Endothelial cell of umbilical vein (primary cell): ENCODE data around the gene C1QTNF4. TPM values are rescaled to one million over a fixed set of nuclear protein-coding genes. Genes with fewer than 3 reads are reported as not detected.

Source experiments
- BruUV-seq: library from RNA; stranded (reverse); fragments of 400-500 nt; replicated peaks from 2 replicates; lab custom pipeline; 2021; lab: Mats Ljungman, UMichigan
- CTCF ChIA-PET: fragments of 300-600, 350-600 bp; sonication (Branson Sonifier 250); formaldehyde crosslinking; loops from one replicate; lab custom pipeline; 2021; ENCODE audit warnings: antibody characterized with exemption, inconsistent platforms; lab: Charles Lee
- POLR2A ChIA-PET: fragments of 300-600, 350-600 bp; sonication (Branson Sonifier 250); formaldehyde crosslinking; loops from one replicate; lab custom pipeline; 2021; ENCODE audit warnings: antibody characterized with exemption, inconsistent platforms; lab: Charles Lee
- DNase-seq: peaks from one replicate; pipeline ENCODE4 v3.0.0-alpha.2; 2011; ENCODE audit warnings: low read depth, low spot score
- FAIRE-seq: peaks from 2 replicates; lab custom pipeline; 2011; peaks lifted over from hg19 to GRCh38; lab: Jason Lieb, UNC
- H2AFZ ChIP-seq: 2 replicates; pipeline ENCODE4 v1.6.0; 2012; ENCODE audit warnings: low read depth, low read length, control low read depth, inconsistent platforms
- H3K27ac ChIP-seq: 2 replicates; pipeline ENCODE4 v1.5.1; 2011; ENCODE audit warnings: low read depth, mild to moderate bottlenecking, control low read depth, low read length, moderate library complexity; ENCODE audit not compliant: insufficient read depth
- H3K27me3 ChIP-seq, 2 experiments: 2 replicates each; pipeline versions ENCODE4 v1.6.0 to v1.6.1; 2011; ENCODE audit warnings: low read length in 2 of 2, mixed read lengths in 1 of 2; ENCODE audit not compliant: control insufficient read depth in 2 of 2, insufficient read depth in 2 of 2
- H3K36me3 ChIP-seq, 2 experiments: 2 replicates in 1 of 2; 3 replicates in 1 of 2; pipeline ENCODE4 v1.5.1; 2011; ENCODE audit warnings: low read length in 2 of 2, mild to moderate bottlenecking in 1 of 2, moderate library complexity in 1 of 2; ENCODE audit not compliant: control insufficient read depth in 2 of 2, insufficient read depth in 2 of 2; ENCODE audit errors: extremely low read depth in 1 of 2
- H3K4me1 ChIP-seq: 3 replicates; pipeline ENCODE4 v1.5.1; 2011; ENCODE audit warnings: mild to moderate bottlenecking, low read length; ENCODE audit not compliant: control insufficient read depth, insufficient read depth; ENCODE audit errors: extremely low read depth
- H3K4me2 ChIP-seq: 2 replicates; pipeline ENCODE4 v1.6.1; 2011; ENCODE audit warnings: low read length, control low read depth, mixed read lengths; ENCODE audit not compliant: insufficient read depth
- H3K4me3 ChIP-seq, 3 experiments: fragments of 200-600 bp in 1 of 3; sonication (generic), shearing (Covaris generic) in 1 of 3; replicated peaks in 1 of 3; 2 replicates each; pipeline ENCODE4 v1.5.1; 2011 to 2016; ENCODE audit warnings: control low read depth in 3 of 3, low read length in 3 of 3, mild to moderate bottlenecking in 2 of 3, inconsistent platforms in 1 of 3, low read depth in 1 of 3, moderate library complexity in 1 of 3; ENCODE audit not compliant: insufficient read depth in 1 of 3
- H3K79me2 ChIP-seq: 2 replicates; pipeline ENCODE4 v1.6.0; 2012; ENCODE audit warnings: low read length, inconsistent platforms; ENCODE audit not compliant: control insufficient read depth, insufficient read depth
- H3K9ac ChIP-seq: replicated peaks from 2 replicates; pipeline ENCODE3; 2011; ENCODE audit warnings: low read length, control low read depth; ENCODE audit not compliant: insufficient read depth; ENCODE audit errors: extremely low read depth
- H3K9me1 ChIP-seq: replicated peaks from 3 replicates; pipeline ENCODE4 v1.6.0; 2011; ENCODE audit warnings: mild to moderate bottlenecking, low read length; ENCODE audit not compliant: control insufficient read depth, insufficient read depth; ENCODE audit errors: extremely low read depth
- H3K9me3 ChIP-seq: replicated peaks from 2 replicates; pipeline ENCODE4 v1.5.1; 2012; ENCODE audit warnings: low read length, inconsistent platforms; ENCODE audit not compliant: control insufficient read depth, insufficient read depth
- H4K20me1 ChIP-seq: replicated peaks from 2 replicates; pipeline ENCODE3; 2011; ENCODE audit warnings: mild to moderate bottlenecking, low read length; ENCODE audit not compliant: control insufficient read depth, insufficient read depth; ENCODE audit errors: extremely low read depth
- CTCF ChIP-seq, 2 donors: IDR thresholded peaks; 1 replicate in 1 of 2; 2 replicates in 1 of 2; pipeline ENCODE4 v1.5.1; 2011; ENCODE audit warnings: low read length in 2 of 2, mild to moderate bottlenecking in 2 of 2, moderate library complexity in 2 of 2, control low read depth in 1 of 2, inconsistent platforms in 1 of 2, low read depth in 1 of 2; ENCODE audit not compliant: insufficient read depth in 1 of 2; ENCODE audit errors: extremely low read depth in 1 of 2
- EZH2 ChIP-seq: IDR thresholded peaks from 2 replicates; pipeline ENCODE4 v1.6.1; 2012; ENCODE audit warnings: borderline replicate concordance, low read depth, mild to moderate bottlenecking, moderate library complexity, low read length, inconsistent platforms; ENCODE audit not compliant: severe bottlenecking
- FOS ChIP-seq: IDR thresholded peaks from 2 replicates; pipeline ENCODE4 v1.6.1; 2011; ENCODE audit warnings: mild to moderate bottlenecking, low read length, moderate library complexity, borderline replicate concordance; ENCODE audit not compliant: insufficient read depth
- GATA2 ChIP-seq: IDR thresholded peaks from 2 replicates; pipeline ENCODE4 v1.7.0; 2011; ENCODE audit warnings: low read depth, mild to moderate bottlenecking, moderate library complexity, mixed read lengths, low read length; ENCODE audit not compliant: insufficient read length, insufficient read depth
- JUN ChIP-seq: IDR thresholded peaks from 2 replicates; pipeline ENCODE4 v1.6.1; 2011; ENCODE audit warnings: borderline replicate concordance, low read depth; ENCODE audit not compliant: insufficient read length, insufficient read depth
- MYC ChIP-seq: IDR thresholded peaks from one replicate; pipeline ENCODE4 v1.6.1; 2011; ENCODE audit warnings: mild to moderate bottlenecking, low read depth, low read length
- POLR2A ChIP-seq: IDR thresholded peaks from 2 replicates; pipeline ENCODE4 v1.6.1; 2012; ENCODE audit warnings: low read depth, mild to moderate bottlenecking, control low read depth, low read length
- POLR2AphosphoS5 ChIP-seq: IDR thresholded peaks from 2 replicates; pipeline ENCODE4 v1.6.1; 2012; ENCODE audit warnings: low read depth, mild to moderate bottlenecking, control low read depth, low read length, moderate library complexity; ENCODE audit not compliant: insufficient read depth
- dilution Hi-C: fragments of 300-500 bp; cut with MboI; formaldehyde crosslinking; loops from one replicate; pipeline ENCODE4 v1.15.0; 2019; ENCODE audit warnings: low sequenced_read_pairs; ENCODE audit not compliant: extremely low pct_ligation_motif_present
- intact Hi-C: fragments of 100-400 bp; cut with micrococcal nuclease; formaldehyde crosslinking; loops from one replicate; pipeline ENCODE4 v1.10.0; 2022
- polyA plus RNA-seq, 4 experiments: library from polyadenylated mRNA; depleted of rRNA in 3 of 4; stranded (reverse) in 3 of 4; unstranded in 1 of 4; fragments of >200 nt; gene quantifications; 2 replicates each; pipeline versions ENCODE4 v1.2.1 to v1.2.3, GENCODE V29; 2011 to 2012; ENCODE audit warnings: missing spikeins in 1 of 4
- total RNA-seq: library from RNA; stranded (reverse); gene quantifications from 2 replicates; pipeline ENCODE4 v1.2.3, GENCODE V29; 2021
- TF ChIP-seq, protein P1 (sequence below): IDR thresholded peaks from 2 replicates; pipeline ENCODE4 v1.6.1; 2011; ENCODE audit not compliant: insufficient read depth, insufficient read length

Gene C1QTNF4
- total and polyA plus RNA-seq, 2 donors (not counting 3 experiments of a cell fraction or from before 2014, with no cell fraction given): 1.7 to 5.4 TPM

GRCh38 chr11:47642099-47642855 lies 48.1 kb upstream of the C1QTNF4 start, which contains the start of gene MTCH2:
MTCH2 (minus strand) TSS chr11:47642559; CDS start chr11:47642465, 94 bp downstream.
- intact Hi-C loops: loop anchor here (1.0 to 5.0 kb wide), 3 partner anchors 73 to 210 kb away; partner anchors contain the start of genes AGBL2 and FNBP4
- peaks cover 0 to 1% of the 10 kb centered on the region in 2 experiments for H3K36me3 ChIP-seq
- no peaks in the 10 kb centered on the region for H4K20me1 ChIP-seq
- H3K4me3 ChIP-seq: peak within 1 kb of the TSS; percentile 70 to 95 (median 93)
- peaks cover 23% of the 10 kb centered on the region for H3K79me2 ChIP-seq
- H3K27me3 ChIP-seq: no peaks in the 10 kb centered on the region
- peak within 1 kb of the TSS; percentile 97 for H2AFZ ChIP-seq
- H3K27ac ChIP-seq: peak within 1 kb of the TSS; percentile 75
- peak; percentile 79 for FAIRE-seq
- CTCF ChIA-PET: interaction anchor here (0.8 kb wide), 1 partner anchor 73 kb away, joined by 3 read pairs; the partner anchor contains the start of gene AGBL2
- no peaks in the 10 kb centered on the region for H3K9me1 ChIP-seq
- peak in 1 of 2 donors; percentile 11 for TF ChIP-seq CTCF (IDR thresholded peaks at IDR 0.05; ENCODE audit: extremely low read depth in 1 of 2, insufficient read depth in 1 of 2, low read depth in 1 of 2, low read length in 2 of 2)
- TF ChIP-seq EZH2: no peak
- no peak for TF ChIP-seq FOS
- no peak for TF ChIP-seq GATA2
- TF ChIP-seq JUN: no peak
- peak; percentile 93 for TF ChIP-seq POLR2A
- TF ChIP-seq POLR2AphosphoS5: peak; percentile 85
- no peak for TF ChIP-seq MYC
- TF ChIP-seq, protein P1, sequence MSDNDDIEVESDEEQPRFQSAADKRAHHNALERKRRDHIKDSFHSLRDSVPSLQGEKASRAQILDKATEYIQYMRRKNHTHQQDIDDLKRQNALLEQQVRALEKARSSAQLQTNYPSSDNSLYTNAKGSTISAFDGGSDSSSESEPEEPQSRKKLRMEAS: peak; percentile 86
- no TSS peak for BruUV-seq
- peaks cover 11% of the 10 kb centered on the region for H3K4me1 ChIP-seq
- POLR2A ChIA-PET: no interaction called here
- H3K9ac ChIP-seq: peak within 1 kb of the TSS; percentile 98
- DNase-seq: peak; percentile 98
- peak within 1 kb of the TSS; percentile 95 for H3K4me2 ChIP-seq
- H3K9me3 ChIP-seq: no peaks in the 10 kb centered on the region
- dilution Hi-C loops: no loop called here
